ENCODE results near the gene STARD10.

The STARD10 gene

GRCh38 chr11:72758304-72758689 lies 35.5 kb downstream of the STARD10 start:
- DNase-seq (ENCODE audit: low spot score), result no peak
- no peak for TF ChIP-seq CTCF (IDR thresholded peaks at IDR 0.05; ENCODE audit: extremely low read depth, missing control alignments)

- no peak for TF ChIP-seq CTCF (IDR thresholded peaks at IDR 0.05; ENCODE audit: extremely low read depth, missing control alignments)
- no peak for DNase-seq (ENCODE audit: low spot score)
Measured at GRCh38 chr11:72755713-72756285, 38.0 kb downstream of the STARD10 start.

DNA sequence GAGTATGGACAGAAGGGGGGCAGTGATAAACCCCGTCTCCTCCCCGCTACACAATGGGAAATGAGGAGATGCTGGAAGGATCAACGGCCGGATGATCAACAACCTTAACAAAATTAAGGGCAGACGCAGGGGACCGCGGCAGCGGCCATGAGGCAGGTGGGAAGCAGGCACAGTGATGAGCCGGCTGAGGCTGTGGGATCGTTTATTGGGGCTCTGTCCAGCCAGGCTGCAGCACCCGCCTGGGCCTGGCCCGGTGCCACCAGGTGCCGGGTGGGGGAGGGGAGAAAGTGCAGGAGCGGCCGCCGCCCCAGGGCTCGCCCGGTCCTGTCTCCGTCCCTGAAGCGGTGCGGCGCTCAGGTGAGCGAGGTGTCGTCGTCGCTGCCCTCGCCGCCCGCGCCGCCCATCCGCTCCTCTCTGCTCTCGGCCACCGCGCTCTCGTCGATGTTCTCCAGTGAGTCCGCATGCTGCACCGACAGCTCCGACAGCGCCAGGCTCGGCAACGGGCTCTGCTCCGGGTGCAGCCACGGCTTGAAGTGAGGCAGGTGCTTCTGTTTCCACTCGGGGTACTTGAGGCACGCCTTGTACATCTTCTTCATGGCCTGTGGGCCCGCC lies 39.2 kb downstream of the STARD10 start:
- DNase-seq (ENCODE audit: low spot score), result no peak
- TF ChIP-seq CTCF (IDR thresholded peaks at IDR 0.05; ENCODE audit: extremely low read depth, missing control alignments), result no peak

DNA sequence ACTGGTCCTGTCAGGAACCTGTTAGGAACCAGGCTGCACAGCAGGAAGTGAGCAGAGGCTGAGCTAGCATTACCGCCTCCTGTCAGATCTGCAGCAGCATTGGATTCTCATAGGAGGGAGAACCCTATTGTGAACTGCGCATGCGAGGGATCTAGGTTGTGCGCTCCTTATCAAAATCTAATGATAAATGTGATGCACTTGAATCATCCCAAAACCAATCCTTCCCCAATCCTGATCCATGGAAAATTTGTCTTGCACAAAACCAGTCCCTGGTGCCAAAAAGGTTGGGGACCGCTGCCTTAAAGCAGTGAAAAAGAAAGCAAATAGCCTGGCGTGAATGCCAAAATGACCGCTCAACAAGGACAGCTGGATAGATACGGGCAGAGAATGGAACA lies 39.7 kb downstream of the STARD10 start:
- DNase-seq (ENCODE audit: low spot score), result no peak
- TF ChIP-seq CTCF (IDR thresholded peaks at IDR 0.05; ENCODE audit: extremely low read depth, missing control alignments), result no peak

- peak; percentile 44 for DNase-seq (ENCODE audit: low spot score)
- no peak for TF ChIP-seq CTCF (IDR thresholded peaks at IDR 0.05; ENCODE audit: extremely low read depth, missing control alignments)
Measured at GRCh38 chr11:72753341-72754148, 40.3 kb downstream of the STARD10 start.

DNA sequence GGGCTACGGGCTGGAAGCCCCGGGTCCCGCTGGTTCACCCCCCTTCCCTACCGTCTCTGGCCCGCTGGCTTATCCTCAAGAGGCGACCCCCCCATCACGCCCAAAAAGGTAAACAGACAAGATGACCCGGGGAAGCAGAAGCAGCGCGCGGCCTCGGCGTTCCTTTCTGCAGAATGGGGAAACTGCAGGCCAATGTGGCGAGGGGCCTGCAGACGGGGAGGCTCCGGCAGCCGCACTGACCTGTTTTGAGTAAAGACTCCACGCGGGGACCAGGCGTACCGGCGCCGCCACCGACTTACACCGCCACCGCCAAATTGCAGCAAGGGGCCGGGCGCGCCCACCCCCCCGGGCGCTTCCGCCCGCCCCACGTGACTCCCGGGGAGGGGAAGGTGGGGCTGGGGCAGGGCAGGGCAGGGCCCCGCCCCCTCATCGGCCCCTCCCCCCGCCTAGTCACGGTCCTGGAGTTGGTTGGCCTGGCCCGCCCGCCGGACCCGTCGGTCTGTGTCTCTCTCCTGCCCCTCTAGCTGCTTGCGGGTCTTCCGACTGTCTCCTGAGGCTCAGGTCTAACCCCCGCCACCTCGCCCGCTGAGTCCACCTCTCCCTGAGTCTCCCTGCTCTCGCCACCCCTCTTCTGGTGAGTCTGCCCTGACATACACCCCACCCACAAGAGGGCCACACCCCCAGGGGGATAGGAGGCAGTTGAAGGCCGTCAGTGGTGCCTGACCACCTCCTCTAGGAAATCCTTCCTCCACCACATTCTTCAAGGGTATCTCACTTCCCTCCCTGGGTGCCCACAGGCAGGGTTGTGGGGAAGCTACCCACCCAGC lies 41.5 kb downstream of the STARD10 start, which contains the start of gene ARAP1:
Gene ARAP1 (minus strand): TSS at position 321 of the 827 bp plus-strand sequence. CDS start 25,280 bp downstream, outside the sequence.
- peak; percentile 95 for DNase-seq (ENCODE audit: low spot score)
- TF ChIP-seq CTCF (IDR thresholded peaks at IDR 0.05; ENCODE audit: extremely low read depth, missing control alignments), result no peak
